ENCODE data around the gene CHCHD10. TPM values are rescaled to one million over a fixed set of nuclear protein-coding genes. Genes with fewer than 3 reads are reported as not detected.

The CHCHD10 gene
- polyA plus RNA-seq, 1 of the 3 experiments (the other 2 are of a cell fraction): 70.1 TPM

GRCh38 chr22:23781065-23781464 lies 13.3 kb upstream of the CHCHD10 start:
- Histone ChIP-seq H2AFZ (ENCODE audit: low read depth) (no peak overlapping the region), H3K9me2 (no peaks in the 10 kb centered on the region), H3K79me2 (ENCODE audit: insufficient read depth) (no peaks in the 10 kb centered on the region), H3K4me1 (ENCODE audit: control insufficient read depth in 1 of 2, insufficient read depth in 2 of 2, low read depth in 1 of 2, low read length in 1 of 2) (peaks cover 0 to 19% of the 10 kb centered on the region in 2 experiments; a peak in 1 of 4 replicates), H3K9me3 (no peaks in the 10 kb centered on the region), H3K9ac (no peak overlapping the region), H3K4me2 (no peak overlapping the region), H3F3A (replicated peaks; ENCODE audit: insufficient read depth) (peaks cover 6% of the 10 kb centered on the region), H3K4me3 (ENCODE audit: low read depth in 2 of 2, low read length in 1 of 2) (no peak overlapping the region), H3K27ac (ENCODE audit: low read depth in 2 of 2, low read length in 1 of 2) (no peak overlapping the region), H3K36me3 (replicated peaks in 1 of 2; ENCODE audit: control insufficient read depth in 1 of 2, insufficient read depth in 2 of 2, low read length in 1 of 2) (peaks cover 0 to 3% of the 10 kb centered on the region in 2 experiments), H4K20me1 (ENCODE audit: insufficient read depth) (no peaks in the 10 kb centered on the region), H3K27me3 (ENCODE audit: insufficient read depth) (no peaks in the 10 kb centered on the region)
- WGBS (ENCODE audit: low lambda C conversion rate): 85% methylated on average over 12 of the region's 15 CpGs
- peak; percentile 43 for DNase-seq
- TF ChIP-seq SMC3 (IDR thresholded peaks at IDR 0.05; ENCODE audit: low read depth, low read length) (no peak), NFIC (IDR thresholded peaks at IDR 0.05; ENCODE audit: borderline replicate concordance) (no peak), POLR2AphosphoS5 (IDR thresholded peaks at IDR 0.05; ENCODE audit: low read depth, low read length) (no peak), FOXJ3 (CRISPR knock-in tag; IDR thresholded peaks at IDR 0.05) (no peak), FOXM1 (IDR thresholded peaks at IDR 0.05; ENCODE audit: low read depth) (no peak), NRF1 (IDR thresholded peaks at IDR 0.05; ENCODE audit: low read depth, low read length) (no peak), JUND (IDR thresholded peaks at IDR 0.05) (no peak), RXRA (IDR thresholded peaks at IDR 0.05; ENCODE audit: borderline replicate concordance, low read depth) (no peak), RFX5 (IDR thresholded peaks at IDR 0.05; ENCODE audit: low read length) (no peak), CHD2 (IDR thresholded peaks at IDR 0.05; ENCODE audit: low read length, partially characterized antibody) (no peak), REST (IDR thresholded peaks at IDR 0.05; ENCODE audit: low read depth, low read length) (no peak), RAD21 (IDR thresholded peaks at IDR 0.05; ENCODE audit: low read length) (no peak), USF2 (IDR thresholded peaks at IDR 0.05; ENCODE audit: borderline replicate concordance, low read depth, low read length) (no peak)
- CTCF ChIA-PET: interaction anchor here (2.7 kb wide), 1 partner anchor 68 kb away, joined by 10 read pairs; no protein-coding TSS in a partner anchor
- POLR2A ChIA-PET: no interaction called here

GRCh38 chr22:23780146-23780748 lies 12.5 kb upstream of the CHCHD10 start:
- POLR2A ChIA-PET: no interaction called here
- TF ChIP-seq YY1 (IDR thresholded peaks at IDR 0.05; ENCODE audit: low read depth): no peak
- TF ChIP-seq GABPA (IDR thresholded peaks at IDR 0.05; ENCODE audit: low read depth): no peak
- no peak for TF ChIP-seq FOSL2 (IDR thresholded peaks at IDR 0.05; ENCODE audit: borderline replicate concordance, low read depth)
- no peak for TF ChIP-seq FOXJ3 (CRISPR knock-in tag; IDR thresholded peaks at IDR 0.05)
- no peak for TF ChIP-seq EP300 (IDR thresholded peaks at IDR 0.05; ENCODE audit: borderline replicate concordance in 1 of 2, low read depth in 1 of 2, low read length in 1 of 2)
- no peak for TF ChIP-seq MEF2A (IDR thresholded peaks at IDR 0.05; ENCODE audit: borderline replicate concordance, low read depth)
- H3K36me3 ChIP-seq (replicated peaks in 1 of 2; ENCODE audit: control insufficient read depth in 1 of 2, insufficient read depth in 2 of 2, low read length in 1 of 2): peaks cover 0 to 3% of the 10 kb centered on the region in 2 experiments
- no peak overlapping the region for H3K9ac ChIP-seq
- no peaks in the 10 kb centered on the region for H3K9me3 ChIP-seq
- H3F3A ChIP-seq (replicated peaks; ENCODE audit: insufficient read depth): peaks cover 13% of the 10 kb centered on the region
- H3K4me2 ChIP-seq: no peak overlapping the region
- H4K20me1 ChIP-seq (ENCODE audit: insufficient read depth): no peaks in the 10 kb centered on the region
- no peak overlapping the region for H3K27ac ChIP-seq (ENCODE audit: low read depth in 2 of 2, low read length in 1 of 2)
- H3K9me2 ChIP-seq: no peaks in the 10 kb centered on the region
- DNase-seq: no peak
- no peaks in the 10 kb centered on the region for H3K79me2 ChIP-seq (ENCODE audit: insufficient read depth)
- no peak overlapping the region for H3K4me3 ChIP-seq (ENCODE audit: low read depth in 2 of 2, low read length in 1 of 2)
- no peaks in the 10 kb centered on the region for H3K27me3 ChIP-seq (ENCODE audit: insufficient read depth)
- CTCF ChIA-PET: interaction anchor here (2.7 kb wide), 1 partner anchor 69 kb away, joined by 10 read pairs; no protein-coding TSS in a partner anchor
- no peak overlapping the region for H2AFZ ChIP-seq (ENCODE audit: low read depth)
- H3K4me1 ChIP-seq (ENCODE audit: control insufficient read depth in 1 of 2, insufficient read depth in 2 of 2, low read depth in 1 of 2, low read length in 1 of 2): peaks cover 0 to 19% of the 10 kb centered on the region in 2 experiments; a peak in 1 of 4 replicates
- WGBS (ENCODE audit: low lambda C conversion rate): 81% methylated on average over 7 of the region's 20 CpGs
